Keratinocyte (primary cell): Measurements from ENCODE around the gene SLC7A14. TPM values are rescaled to one million over a fixed set of nuclear protein-coding genes. Genes with fewer than 3 reads are reported as not detected.

Experiments
- DNase-seq: peaks from one replicate; pipeline ENCODE4 v3.0.0-alpha.2; 2011; ENCODE audit warnings: low read depth, missing footprints, low spot score
- FAIRE-seq: peaks from 2 replicates; lab custom pipeline; 2011; peaks lifted over from hg19 to GRCh38; lab: Jason Lieb, UNC
- H2AFZ ChIP-seq: 2 replicates; pipeline ENCODE4 v1.6.0; 2012; ENCODE audit warnings: low read length, control low read depth, inconsistent platforms; ENCODE audit not compliant: control insufficient read depth
- H3K27ac ChIP-seq: 2 replicates; pipeline ENCODE4 v1.5.1; 2011; ENCODE audit warnings: low read length; ENCODE audit not compliant: control insufficient read depth, insufficient read depth
- H3K27me3 ChIP-seq: 3 replicates; pipeline ENCODE4 v1.6.0; 2011; ENCODE audit warnings: low read length; ENCODE audit not compliant: control insufficient read depth, insufficient read depth; ENCODE audit errors: extremely low read depth
- H3K36me3 ChIP-seq, 2 experiments: 2 replicates in 1 of 2; 3 replicates in 1 of 2; pipeline ENCODE4 v1.5.1; 2011; ENCODE audit warnings: low read length in 2 of 2, mild to moderate bottlenecking in 1 of 2; ENCODE audit not compliant: control insufficient read depth in 2 of 2, insufficient read depth in 2 of 2; ENCODE audit errors: extremely low read depth in 1 of 2
- H3K4me1 ChIP-seq: 3 replicates; pipeline ENCODE4 v1.5.1; 2011; ENCODE audit warnings: low read length; ENCODE audit not compliant: control insufficient read depth, insufficient read depth; ENCODE audit errors: extremely low read depth
- H3K4me2 ChIP-seq: 3 replicates; pipeline ENCODE4 v1.6.0; 2011; ENCODE audit warnings: low read depth, low read length; ENCODE audit not compliant: control insufficient read depth, insufficient read depth; ENCODE audit errors: extremely low read depth
- H3K4me3 ChIP-seq, 3 experiments: fragments of 200-600 bp in 1 of 3; sonication (generic) in 1 of 3; 2 replicates in 2 of 3; 3 replicates in 1 of 3; pipeline ENCODE4 v1.5.1; 2011 to 2016; ENCODE audit warnings: low read length in 3 of 3, mild to moderate bottlenecking in 3 of 3, control low read depth in 2 of 3, inconsistent platforms in 1 of 3, low read depth in 1 of 3, mixed read lengths in 1 of 3, mixed run types in 1 of 3, moderate library complexity in 1 of 3; ENCODE audit not compliant: control insufficient read depth in 2 of 3, insufficient read depth in 2 of 3; ENCODE audit errors: extremely low read depth in 1 of 3
- H3K79me2 ChIP-seq: 2 replicates; pipeline ENCODE4 v1.6.0; 2012; ENCODE audit warnings: low read length; ENCODE audit not compliant: control insufficient read depth, insufficient read depth
- H3K9ac ChIP-seq: 3 replicates; pipeline ENCODE4 v1.6.0; 2011; ENCODE audit warnings: low read length; ENCODE audit not compliant: control insufficient read depth, insufficient read depth; ENCODE audit errors: extremely low read depth
- H3K9me1 ChIP-seq: 3 replicates; pipeline ENCODE4 v1.6.0; 2011; ENCODE audit warnings: low read length; ENCODE audit not compliant: control insufficient read depth, insufficient read depth; ENCODE audit errors: extremely low read depth
- H3K9me3 ChIP-seq: 2 replicates; pipeline ENCODE4 v1.5.1; 2012; ENCODE audit warnings: low read depth, low read length; ENCODE audit not compliant: control insufficient read depth
- H4K20me1 ChIP-seq: 3 replicates; pipeline ENCODE4 v1.6.0; 2011; ENCODE audit warnings: low read length; ENCODE audit not compliant: control insufficient read depth, insufficient read depth; ENCODE audit errors: extremely low read depth
- EZH2 ChIP-seq: IDR thresholded peaks from one replicate; pipeline ENCODE4 v1.6.1; 2012; ENCODE audit warnings: inconsistent platforms, mild to moderate bottlenecking, low read length, moderate library complexity
- dilution Hi-C: fragments of 300-500 bp; cut with MboI; formaldehyde crosslinking; loops from one replicate; pipeline ENCODE4 v1.7.0; 2020; ENCODE audit warnings: low sequenced_read_pairs; ENCODE audit not compliant: extremely low pct_ligation_motif_present
- polyA plus RNA-seq, 5 experiments: library from polyadenylated mRNA; depleted of rRNA in 3 of 5; stranded (reverse) in 3 of 5; stranded (forward) in 1 of 5; unstranded in 1 of 5; fragments of >200 nt; gene quantifications; 1 replicate in 1 of 5; 2 replicates in 3 of 5; 3 replicates in 1 of 5; pipeline versions ENCODE4 v1.2.1 to v1.2.3, GENCODE V29; 2011 to 2012; ENCODE audit warnings: missing spikeins in 2 of 5, low read depth in 1 of 5, low replicate concordance in 1 of 5
- TF ChIP-seq, protein P1 (sequence below), 3 experiments: IDR thresholded peaks in 1 of 3; conservative IDR thresholded peaks in 1 of 3; optimal IDR thresholded peaks in 1 of 3; 2 replicates in 2 of 3; 3 replicates in 1 of 3; pipeline versions ENCODE3 to v1.5.1; 2011; ENCODE audit warnings: low read length in 3 of 3, mild to moderate bottlenecking in 3 of 3, moderate library complexity in 2 of 3, control low read depth in 1 of 3, inconsistent platforms in 1 of 3; ENCODE audit not compliant: insufficient read depth in 2 of 3; ENCODE audit errors: extremely low read depth in 1 of 3

SLC7A14 gene
- polyA plus RNA-seq, 1 donor (not counting 4 experiments of a cell fraction or from before 2014, with no cell fraction given), result not detected

DNA sequence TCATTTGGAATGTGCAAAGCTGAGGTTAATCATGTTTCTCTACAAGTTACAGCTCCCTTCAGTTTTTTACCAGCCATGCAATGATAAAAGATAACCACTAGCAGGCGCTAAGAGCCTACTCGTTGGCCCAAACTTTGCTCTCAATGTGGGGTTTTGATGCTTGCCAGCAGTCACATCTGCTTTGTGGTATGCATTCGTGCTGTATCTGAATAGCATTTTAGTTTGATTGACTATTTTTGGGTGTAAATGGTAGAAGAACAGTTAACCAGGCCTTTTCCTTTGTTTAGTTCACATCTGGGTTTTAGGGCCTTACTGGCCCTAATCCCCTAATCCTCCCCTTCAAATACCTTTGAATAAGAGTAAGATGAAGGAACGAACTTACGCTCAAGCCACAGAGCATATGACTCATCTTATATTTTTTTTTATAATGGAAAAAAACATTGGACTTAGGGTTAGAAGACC, 171.6 kb downstream of the SLC7A14 start:
- Histone ChIP-seq H3K9me1 (no peaks in the 10 kb centered on the region), H3K27me3 (peaks cover 10% of the 10 kb centered on the region), H3K4me1 (peaks cover 8% of the 10 kb centered on the region), H3K27ac (no peak overlapping the region), H3K9me3 (no peaks in the 10 kb centered on the region), H3K9ac (no peak overlapping the region), H2AFZ (no peak overlapping the region), H3K79me2 (no peaks in the 10 kb centered on the region), H4K20me1 (no peaks in the 10 kb centered on the region), H3K4me2 (peak overlapping the region; percentile 6), H3K36me3 (no peaks in the 10 kb centered on the region), H3K4me3 (no peak overlapping the region)
- peak; percentile 26 for DNase-seq
- dilution Hi-C loops, result no loop called here
- peak; percentile 73 for FAIRE-seq
- TF ChIP-seq, protein P1, sequence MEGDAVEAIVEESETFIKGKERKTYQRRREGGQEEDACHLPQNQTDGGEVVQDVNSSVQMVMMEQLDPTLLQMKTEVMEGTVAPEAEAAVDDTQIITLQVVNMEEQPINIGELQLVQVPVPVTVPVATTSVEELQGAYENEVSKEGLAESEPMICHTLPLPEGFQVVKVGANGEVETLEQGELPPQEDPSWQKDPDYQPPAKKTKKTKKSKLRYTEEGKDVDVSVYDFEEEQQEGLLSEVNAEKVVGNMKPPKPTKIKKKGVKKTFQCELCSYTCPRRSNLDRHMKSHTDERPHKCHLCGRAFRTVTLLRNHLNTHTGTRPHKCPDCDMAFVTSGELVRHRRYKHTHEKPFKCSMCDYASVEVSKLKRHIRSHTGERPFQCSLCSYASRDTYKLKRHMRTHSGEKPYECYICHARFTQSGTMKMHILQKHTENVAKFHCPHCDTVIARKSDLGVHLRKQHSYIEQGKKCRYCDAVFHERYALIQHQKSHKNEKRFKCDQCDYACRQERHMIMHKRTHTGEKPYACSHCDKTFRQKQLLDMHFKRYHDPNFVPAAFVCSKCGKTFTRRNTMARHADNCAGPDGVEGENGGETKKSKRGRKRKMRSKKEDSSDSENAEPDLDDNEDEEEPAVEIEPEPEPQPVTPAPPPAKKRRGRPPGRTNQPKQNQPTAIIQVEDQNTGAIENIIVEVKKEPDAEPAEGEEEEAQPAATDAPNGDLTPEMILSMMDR (optimal IDR thresholded peaks at IDR 0.05 in 1 of 3, IDR thresholded peaks at IDR 0.05 in 1 of 3, conservative IDR thresholded peaks at IDR 0.05 in 1 of 3; ENCODE audit: extremely low read depth in 1 of 3, insufficient read depth in 2 of 3, low read length in 3 of 3), result peak; percentile 78 to 97 (median 94)
- TF ChIP-seq EZH2, result no peak

DNA sequence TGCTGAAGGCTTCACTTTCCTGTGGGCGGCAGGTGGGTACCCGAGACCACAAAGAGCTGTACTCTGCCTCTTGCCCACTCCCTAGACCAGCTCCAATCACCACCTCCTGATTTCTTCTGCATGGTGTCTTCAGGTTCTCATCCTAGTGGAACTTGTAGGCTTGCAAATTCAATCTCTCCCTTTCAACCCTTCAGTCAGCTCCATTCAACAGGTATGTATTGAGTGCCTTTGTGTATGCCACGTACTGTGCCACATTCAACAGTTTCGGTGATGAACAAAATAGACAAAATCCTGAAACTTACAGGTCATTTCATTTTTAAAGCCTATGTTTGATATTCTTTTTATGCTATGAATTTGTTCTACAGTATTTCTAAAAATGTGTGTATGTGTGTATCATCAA, 172.6 kb downstream of the SLC7A14 start:
- no peak overlapping the region for H2AFZ ChIP-seq

More for the DNA sequence above, 172.6 kb downstream of the SLC7A14 start:
- dilution Hi-C loops, result no loop called here
- Histone ChIP-seq H3K79me2 (no peaks in the 10 kb centered on the region), H4K20me1 (no peaks in the 10 kb centered on the region), H3K9me3 (no peaks in the 10 kb centered on the region), H3K4me1 (peaks cover 6% of the 10 kb centered on the region), H3K4me2 (no peak overlapping the region), H3K9ac (no peak overlapping the region), H3K9me1 (no peaks in the 10 kb centered on the region), H3K36me3 (no peaks in the 10 kb centered on the region), H3K4me3 (no peak overlapping the region), H3K27me3 (peaks cover 1% of the 10 kb centered on the region), H3K27ac (no peak overlapping the region)
- FAIRE-seq, result no peak
- DNase-seq, result no peak
- TF ChIP-seq, protein P1 (optimal IDR thresholded peaks at IDR 0.05 in 1 of 3, IDR thresholded peaks at IDR 0.05 in 1 of 3, conservative IDR thresholded peaks at IDR 0.05 in 1 of 3; ENCODE audit: extremely low read depth in 1 of 3, insufficient read depth in 2 of 3, low read length in 3 of 3), result no peak
- no peak for TF ChIP-seq EZH2
